Esophagus muscularis mucosa (tissue), 4 donors: ENCODE results near the gene C1orf174. TPM values are rescaled to one million over a fixed set of nuclear protein-coding genes. Genes with fewer than 3 reads are reported as not detected.

Experiments used
- DNase-seq: peaks from one replicate; pipeline ENCODE4 v3.0.0-alpha.2; 2017; ENCODE audit errors: extremely low spot score
- H3K27ac ChIP-seq, 4 donors: fragments of 200-600 bp; sonication (generic); replicated peaks in 1 of 4; 1 replicate in 3 of 4; 2 replicates in 1 of 4; pipeline ENCODE4 v1.5.1; 2016 to 2019; ENCODE audit warnings: mild to moderate bottlenecking in 1 of 4
- H3K27me3 ChIP-seq, 4 donors: fragments of 200-600 bp; sonication (generic); one replicate each; pipeline versions ENCODE4 v1.5.1 to v1.6.0; 2016 to 2019
- H3K36me3 ChIP-seq, 4 donors: fragments of 200-600 bp; sonication (generic); one replicate each; pipeline ENCODE4 v1.5.1; 2016 to 2019
- H3K4me1 ChIP-seq, 4 donors: fragments of 200-600 bp; sonication (generic); one replicate each; pipeline ENCODE4 v1.5.1; 2016 to 2019
- H3K4me3 ChIP-seq, 4 donors: fragments of 200-600 bp; sonication (generic); 1 replicate in 2 of 4; 2 replicates in 2 of 4; pipeline ENCODE4 v1.5.1; 2016 to 2019; ENCODE audit warnings: mild to moderate bottlenecking in 4 of 4, moderate library complexity in 1 of 4
- H3K9me3 ChIP-seq, 4 donors: fragments of 200-600 bp; sonication (generic); 1 replicate in 3 of 4; 2 replicates in 1 of 4; pipeline ENCODE4 v1.5.1; 2016 to 2019
- EP300 ChIP-seq: sonication (generic); formaldehyde crosslinking; IDR thresholded peaks from one replicate; pipeline ENCODE4 v1.6.1; 2017; ENCODE audit warnings: antibody characterized with exemption
- POLR2A ChIP-seq: fragments of 450-650 bp; IDR thresholded peaks from one replicate; pipeline ENCODE4 v1.6.1; 2017; ENCODE audit warnings: antibody characterized with exemption, moderate library complexity, mild to moderate bottlenecking, low read depth
- POLR2AphosphoS5 ChIP-seq, 2 donors: sonication (generic); formaldehyde crosslinking; IDR thresholded peaks; one replicate each; pipeline ENCODE4 v1.6.1; 2017; ENCODE audit warnings: antibody characterized with exemption in 2 of 2
- WGBS: methylation state at CpG from one replicate; pipeline ENCODE4 v1.1.5; 2018; 5-methylcytosine and 5-hydroxymethylcytosine counted together
- intact Hi-C: fragments of 100-400 bp; cut with DNase I; formaldehyde crosslinking; loops from one replicate; pipeline ENCODE4 v1.15.1; 2023
- total RNA-seq, 4 donors: library from RNA; depleted of rRNA; stranded (reverse); fragments of >200 nt; gene quantifications; one replicate each; pipeline versions ENCODE4 v1.1.0 to v1.2.1, GENCODE V29; 2016
- TF ChIP-seq, protein P1 (sequence below), 3 experiments: fragments of 200-600 bp in 2 of 3; fragments of 450-650 bp in 1 of 3; sonication (generic) in 2 of 3; IDR thresholded peaks; one replicate each; pipeline ENCODE4 v1.5.1; 2017 to 2019; ENCODE audit warnings: antibody characterized with exemption in 3 of 3, mild to moderate bottlenecking in 2 of 3, moderate library complexity in 1 of 3

Gene C1orf174
- total RNA-seq, 4 donors from 2014 or later, result 25.0 to 35.1 (median 27.6) TPM

DNA sequence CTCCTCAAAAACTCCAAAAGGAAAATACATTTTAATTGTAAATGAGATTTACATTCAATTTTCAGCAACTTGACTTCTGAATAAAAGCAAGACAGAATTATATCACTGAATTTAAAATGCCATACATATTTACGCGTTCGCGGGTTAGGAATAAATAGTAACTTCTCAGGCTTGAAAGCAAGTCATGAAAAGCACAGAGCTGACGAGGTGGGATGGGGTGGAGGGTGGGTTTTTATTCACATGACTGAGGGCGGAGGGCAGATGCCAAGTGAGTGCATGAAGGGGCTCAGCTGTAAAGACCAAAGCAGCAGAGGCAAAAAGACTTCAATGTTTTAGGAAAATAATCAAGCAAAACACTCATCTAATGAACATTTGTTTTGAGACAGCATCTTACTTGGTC, 48.8 kb downstream of the C1orf174 start:
- WGBS, result 92% methylated on average over 6 of the region's 6 CpGs
- no peak for DNase-seq
- Histone ChIP-seq H3K9me3 (no peaks in the 10 kb centered on the region), H3K36me3 (peaks cover 42 to 59% (median 48%) of the 10 kb centered on the region in 4 donors), H3K4me1 (peaks cover 7 to 17% (median 12%) of the 10 kb centered on the region in 4 donors), H3K27ac (no peak overlapping the region), H3K27me3 (no peaks in the 10 kb centered on the region), H3K4me3 (no peak overlapping the region)
- intact Hi-C loops, result no loop called here
- no peak for TF ChIP-seq POLR2A
- no peak for TF ChIP-seq POLR2AphosphoS5 (IDR thresholded peaks at IDR 0.05)
- TF ChIP-seq EP300, result no peak
- TF ChIP-seq, protein P1, sequence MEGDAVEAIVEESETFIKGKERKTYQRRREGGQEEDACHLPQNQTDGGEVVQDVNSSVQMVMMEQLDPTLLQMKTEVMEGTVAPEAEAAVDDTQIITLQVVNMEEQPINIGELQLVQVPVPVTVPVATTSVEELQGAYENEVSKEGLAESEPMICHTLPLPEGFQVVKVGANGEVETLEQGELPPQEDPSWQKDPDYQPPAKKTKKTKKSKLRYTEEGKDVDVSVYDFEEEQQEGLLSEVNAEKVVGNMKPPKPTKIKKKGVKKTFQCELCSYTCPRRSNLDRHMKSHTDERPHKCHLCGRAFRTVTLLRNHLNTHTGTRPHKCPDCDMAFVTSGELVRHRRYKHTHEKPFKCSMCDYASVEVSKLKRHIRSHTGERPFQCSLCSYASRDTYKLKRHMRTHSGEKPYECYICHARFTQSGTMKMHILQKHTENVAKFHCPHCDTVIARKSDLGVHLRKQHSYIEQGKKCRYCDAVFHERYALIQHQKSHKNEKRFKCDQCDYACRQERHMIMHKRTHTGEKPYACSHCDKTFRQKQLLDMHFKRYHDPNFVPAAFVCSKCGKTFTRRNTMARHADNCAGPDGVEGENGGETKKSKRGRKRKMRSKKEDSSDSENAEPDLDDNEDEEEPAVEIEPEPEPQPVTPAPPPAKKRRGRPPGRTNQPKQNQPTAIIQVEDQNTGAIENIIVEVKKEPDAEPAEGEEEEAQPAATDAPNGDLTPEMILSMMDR (IDR thresholded peaks at IDR 0.05), result no peak

DNA sequence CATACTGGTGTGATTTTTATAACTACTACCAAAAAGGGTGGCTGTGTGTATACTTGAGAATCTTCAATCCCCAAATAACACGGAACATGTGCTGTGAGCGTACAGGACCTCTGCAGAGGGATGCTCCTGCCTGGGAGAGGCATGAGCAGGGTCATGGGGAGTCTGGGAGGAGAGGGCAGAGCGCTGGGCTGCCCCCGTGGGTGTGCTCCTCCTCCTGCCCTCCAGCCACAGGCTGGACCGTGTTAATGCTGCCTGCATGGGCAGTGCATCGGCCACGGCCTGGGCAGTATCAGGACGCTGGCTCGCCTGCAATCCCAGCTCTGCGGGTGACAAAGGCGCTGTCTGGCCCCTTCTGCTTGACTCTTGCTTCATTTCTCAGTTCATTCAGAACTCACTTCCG, 49.2 kb downstream of the C1orf174 start:
- Histone ChIP-seq H3K4me3 (no peak overlapping the region), H3K27me3 (no peaks in the 10 kb centered on the region), H3K27ac (no peak overlapping the region), H3K9me3 (no peaks in the 10 kb centered on the region), H3K4me1 (peaks cover 3 to 12% (median 8%) of the 10 kb centered on the region in 4 donors), H3K36me3 (peaks cover 42 to 64% (median 50%) of the 10 kb centered on the region in 4 donors)
- no peak for DNase-seq
- intact Hi-C loops, result no loop called here
- 86% methylated on average over 11 of the region's 12 CpGs for WGBS
- TF ChIP-seq POLR2AphosphoS5 (IDR thresholded peaks at IDR 0.05) (no peak), EP300 (no peak), POLR2A (no peak)
- TF ChIP-seq, protein P1 (IDR thresholded peaks at IDR 0.05), result no peak

DNA sequence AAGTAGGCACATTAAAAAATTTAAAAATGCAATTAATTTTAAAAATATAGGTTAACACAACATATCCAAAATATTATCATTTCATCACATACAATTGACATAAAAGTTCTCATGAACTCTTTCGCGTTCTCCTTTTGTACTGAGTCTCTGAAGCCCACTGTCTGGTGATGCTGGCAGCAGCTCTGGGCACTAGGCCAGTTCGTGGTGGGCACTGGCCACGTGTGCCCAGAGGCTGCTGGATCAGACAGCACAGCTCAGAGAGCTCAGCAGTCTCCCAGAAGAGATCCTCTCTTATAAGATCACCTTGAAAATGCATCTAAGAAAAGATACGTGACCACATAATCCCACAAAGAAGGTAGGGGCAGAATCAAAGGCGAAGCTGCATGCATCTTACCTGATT, 53.0 kb downstream of the C1orf174 start:
- Histone ChIP-seq H3K4me1 (no peaks in the 10 kb centered on the region), H3K9me3 (no peaks in the 10 kb centered on the region), H3K27ac (no peak overlapping the region), H3K27me3 (no peaks in the 10 kb centered on the region), H3K4me3 (no peak overlapping the region), H3K36me3 (peaks cover 40 to 98% (median 79%) of the 10 kb centered on the region in 4 donors)
- intact Hi-C loops, result no loop called here
- no peak for DNase-seq
- 79% methylated on average over 6 of the region's 6 CpGs for WGBS
- TF ChIP-seq EP300, result no peak

DNA sequence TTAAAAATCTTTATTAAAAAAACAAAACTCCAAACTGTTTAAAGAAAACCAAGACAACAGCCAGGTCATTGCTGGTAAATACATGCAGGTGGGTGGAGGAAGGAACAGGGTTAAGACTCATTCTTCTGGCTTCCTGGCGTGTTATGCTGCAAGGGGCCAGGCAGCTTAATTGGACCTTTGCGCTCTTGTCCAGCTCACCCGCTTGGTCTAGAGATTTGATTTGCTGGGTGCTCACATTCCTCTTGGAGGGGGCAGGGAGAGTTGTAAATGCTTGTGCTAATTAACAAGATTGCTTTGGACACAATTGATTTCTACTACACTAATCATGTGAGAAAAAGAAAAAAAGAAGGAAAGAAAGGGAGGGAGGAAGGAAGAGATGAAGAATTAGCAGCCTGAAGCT, 53.5 kb downstream of the C1orf174 start:
- intact Hi-C loops, result no loop called here
- H3K27me3 ChIP-seq, result no peaks in the 10 kb centered on the region
- H3K9me3 ChIP-seq, result no peaks in the 10 kb centered on the region
- no peak overlapping the region for H3K27ac ChIP-seq
- H3K36me3 ChIP-seq, result peaks cover 38 to 98% (median 78%) of the 10 kb centered on the region in 4 donors
- no peak for DNase-seq
- no peak overlapping the region for H3K4me3 ChIP-seq
- WGBS, result 83% methylated on average over 3 of the region's 3 CpGs
- no peak for TF ChIP-seq EP300
- no peak for TF ChIP-seq POLR2AphosphoS5 (IDR thresholded peaks at IDR 0.05)
- TF ChIP-seq POLR2A, result no peak
- TF ChIP-seq, protein P1 (IDR thresholded peaks at IDR 0.05), result no peak
- no peaks in the 10 kb centered on the region for H3K4me1 ChIP-seq

DNA sequence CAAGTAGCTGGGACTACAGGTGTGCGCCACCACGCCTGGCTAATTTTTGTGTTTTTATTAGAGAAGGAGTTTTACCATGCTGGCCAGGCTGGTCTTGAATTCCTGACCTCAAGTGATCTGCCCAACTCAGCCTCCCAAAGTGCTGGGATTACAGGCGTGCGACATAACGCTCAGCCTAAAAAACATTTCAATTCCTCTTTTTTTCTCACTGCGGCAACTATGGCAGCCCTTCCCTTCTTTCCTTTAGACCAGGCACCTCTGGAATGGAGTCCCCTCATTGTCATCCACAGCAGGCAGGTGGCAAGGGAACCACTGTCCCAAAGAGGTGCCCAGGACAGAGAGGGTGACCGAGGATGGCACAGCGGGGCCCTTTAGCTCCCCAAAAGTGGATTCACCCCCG, 57.2 kb downstream of the C1orf174 start:
- WGBS, result 93% methylated on average over 7 of the region's 9 CpGs
- TF ChIP-seq POLR2A (no peak), POLR2AphosphoS5 (IDR thresholded peaks at IDR 0.05) (no peak)
- TF ChIP-seq, protein P1 (IDR thresholded peaks at IDR 0.05), result no peak
- H3K9me3 ChIP-seq, result no peaks in the 10 kb centered on the region
- H3K4me3 ChIP-seq, result no peak overlapping the region
- peaks cover 43 to 100% (median 88%) of the 10 kb centered on the region in 4 donors for H3K36me3 ChIP-seq
- no peaks in the 10 kb centered on the region for H3K27me3 ChIP-seq
- intact Hi-C loops, result no loop called here
- no peaks in the 10 kb centered on the region for H3K4me1 ChIP-seq
- H3K27ac ChIP-seq, result no peak overlapping the region
- no peak for DNase-seq
